ENCODE data around the gene RBM18. TPM values are rescaled to one million over a fixed set of nuclear protein-coding genes. Genes with fewer than 3 reads are reported as not detected.

The RBM18 gene
- total and polyA plus RNA-seq, 3 donors from 2014 or later: 10.0 to 22.1 (median 11.8) TPM

DNA sequence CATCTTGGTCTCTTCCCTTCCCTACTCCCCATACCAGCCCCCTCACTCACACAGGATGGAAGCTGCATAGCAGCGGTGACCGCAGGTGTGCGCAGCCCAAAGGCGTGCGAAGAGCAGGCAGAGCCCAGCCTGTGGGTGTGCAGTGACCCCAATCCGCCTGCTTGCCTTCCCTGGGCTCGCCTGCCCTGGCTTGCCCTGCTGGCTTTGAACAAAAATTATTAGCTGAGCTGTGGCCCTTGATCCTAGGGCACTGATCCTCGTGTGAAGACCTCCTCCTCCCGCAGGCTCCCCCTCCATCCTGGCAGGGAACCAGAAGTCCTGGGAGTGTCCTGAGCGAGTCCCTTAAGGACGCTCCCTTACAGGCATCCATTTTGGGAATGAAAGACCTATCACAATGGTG is 73.1 kb downstream of the RBM18 start:
- Histone ChIP-seq H3K4me1 (no peaks in the 10 kb centered on the region), H3K9me3 (no peaks in the 10 kb centered on the region), H3K4me3 (no peak overlapping the region), H3K36me3 (ENCODE audit: low read depth, missing control alignments) (no peaks in the 10 kb centered on the region), H3K27ac (no peak overlapping the region), H3K27me3 (no peaks in the 10 kb centered on the region)
- no peak for DNase-seq
- TF ChIP-seq, protein P1, sequence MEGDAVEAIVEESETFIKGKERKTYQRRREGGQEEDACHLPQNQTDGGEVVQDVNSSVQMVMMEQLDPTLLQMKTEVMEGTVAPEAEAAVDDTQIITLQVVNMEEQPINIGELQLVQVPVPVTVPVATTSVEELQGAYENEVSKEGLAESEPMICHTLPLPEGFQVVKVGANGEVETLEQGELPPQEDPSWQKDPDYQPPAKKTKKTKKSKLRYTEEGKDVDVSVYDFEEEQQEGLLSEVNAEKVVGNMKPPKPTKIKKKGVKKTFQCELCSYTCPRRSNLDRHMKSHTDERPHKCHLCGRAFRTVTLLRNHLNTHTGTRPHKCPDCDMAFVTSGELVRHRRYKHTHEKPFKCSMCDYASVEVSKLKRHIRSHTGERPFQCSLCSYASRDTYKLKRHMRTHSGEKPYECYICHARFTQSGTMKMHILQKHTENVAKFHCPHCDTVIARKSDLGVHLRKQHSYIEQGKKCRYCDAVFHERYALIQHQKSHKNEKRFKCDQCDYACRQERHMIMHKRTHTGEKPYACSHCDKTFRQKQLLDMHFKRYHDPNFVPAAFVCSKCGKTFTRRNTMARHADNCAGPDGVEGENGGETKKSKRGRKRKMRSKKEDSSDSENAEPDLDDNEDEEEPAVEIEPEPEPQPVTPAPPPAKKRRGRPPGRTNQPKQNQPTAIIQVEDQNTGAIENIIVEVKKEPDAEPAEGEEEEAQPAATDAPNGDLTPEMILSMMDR (IDR thresholded peaks at IDR 0.05): no peak
- no peak for TF ChIP-seq POLR2A (IDR thresholded peaks at IDR 0.05)
- intact Hi-C loops (cut with DNase I; ENCODE audit: low total_unique reads): no loop called here
- 73 to 74% methylated on average over 11 of the region's 11 CpGs for WGBS, 2 donors

DNA sequence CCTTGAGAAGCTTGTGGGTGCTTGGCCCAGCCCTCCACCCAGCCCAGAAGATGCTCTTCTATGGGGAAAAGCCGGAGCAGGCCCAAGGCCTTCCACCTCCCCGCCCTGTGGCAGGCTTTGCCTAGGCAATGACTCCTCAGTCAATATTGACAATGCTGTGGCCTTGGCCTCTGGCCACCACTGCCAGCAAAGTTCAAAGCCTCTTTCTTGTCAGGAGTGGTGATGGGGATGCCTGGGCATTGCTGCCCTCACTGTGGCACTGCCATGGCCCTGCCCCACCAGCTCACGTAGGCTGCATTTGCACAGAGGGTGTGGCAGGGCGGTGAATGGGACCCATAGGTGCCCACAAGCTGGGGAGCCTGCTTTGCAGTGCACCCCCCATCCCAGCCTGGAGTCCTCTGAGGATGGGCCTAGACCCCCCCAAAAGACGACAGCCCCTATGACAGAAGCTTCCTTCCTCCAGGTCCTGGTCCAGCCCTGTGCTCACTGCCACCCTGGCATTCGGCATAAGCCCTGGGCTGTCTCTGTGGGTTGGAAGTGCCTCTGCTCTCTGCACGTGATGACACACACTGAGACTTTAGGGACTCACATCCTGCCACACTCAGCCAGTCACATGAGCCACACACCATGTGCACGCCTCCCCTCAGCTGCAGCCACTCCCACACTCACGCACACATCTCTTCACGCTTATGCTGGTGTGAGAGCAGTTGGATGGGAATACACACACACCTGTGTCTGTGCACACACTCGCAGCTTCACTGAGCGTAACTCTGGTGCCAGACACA is 73.9 kb downstream of the RBM18 start:
- H3K36me3 ChIP-seq (ENCODE audit: low read depth, missing control alignments): no peaks in the 10 kb centered on the region
- no peaks in the 10 kb centered on the region for H3K9me3 ChIP-seq
- 80 to 81% methylated on average over 9 to 12 of the region's 12 CpGs for WGBS, 2 donors
- DNase-seq: no peak
- H3K4me1 ChIP-seq: no peaks in the 10 kb centered on the region
- H3K27ac ChIP-seq: no peak overlapping the region
- no peak overlapping the region for H3K4me3 ChIP-seq
- H3K27me3 ChIP-seq: no peaks in the 10 kb centered on the region
- intact Hi-C loops (cut with DNase I; ENCODE audit: low total_unique reads): no loop called here
- TF ChIP-seq, protein P1 (IDR thresholded peaks at IDR 0.05): no peak
- TF ChIP-seq POLR2A (IDR thresholded peaks at IDR 0.05): no peak

DNA sequence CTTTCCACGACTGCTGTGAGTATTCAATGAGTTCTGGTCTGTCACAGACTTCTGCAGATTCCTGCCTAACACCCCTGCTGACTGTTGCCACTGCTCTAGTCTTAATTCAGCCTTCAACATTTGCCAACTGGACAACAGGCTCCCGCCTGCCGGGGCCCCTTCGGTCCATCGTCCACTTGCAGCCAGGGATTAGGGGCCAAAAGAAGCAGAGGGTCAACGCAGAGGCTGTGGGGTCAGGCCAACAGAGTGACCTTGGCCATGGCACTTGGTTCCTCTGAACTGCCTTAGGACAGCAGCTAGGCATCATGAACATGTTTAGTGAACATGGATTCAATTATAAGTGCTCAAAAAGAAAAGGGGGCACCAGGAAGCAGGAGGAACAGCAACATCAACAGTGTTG is 76.3 kb downstream of the RBM18 start:
- no peak for DNase-seq
- Histone ChIP-seq H3K27ac (no peak overlapping the region), H3K36me3 (ENCODE audit: low read depth, missing control alignments) (no peaks in the 10 kb centered on the region), H3K4me1 (no peaks in the 10 kb centered on the region), H3K4me3 (no peak overlapping the region), H3K27me3 (no peaks in the 10 kb centered on the region), H3K9me3 (no peaks in the 10 kb centered on the region)
- intact Hi-C loops (cut with DNase I; ENCODE audit: low total_unique reads): no loop called here
- whole genome bisulfite sequencing, 2 donors: 87 to 93% methylated on average over 6 of the region's 6 CpGs
- TF ChIP-seq, protein P1 (IDR thresholded peaks at IDR 0.05): no peak
- TF ChIP-seq POLR2A (IDR thresholded peaks at IDR 0.05): no peak

Other genes with a start within 250 kb of the RBM18 start
- 10 to 100 TPM; 17.8 to 19.8 TPM for gene TTLL11, start 171.5 kb downstream of the RBM18 start, total RNA-seq
- gene TTLL11, start 171.5 kb downstream of the RBM18 start, polyA plus RNA-seq (ENCODE audit: insufficient read depth, low read depth, low replicate concordance): 36.5 TPM
- 10 to 100 TPM; 59.4 to 62.1 TPM for gene NDUFA8, start 105.1 kb downstream of the RBM18 start, total RNA-seq
- gene NDUFA8, start 105.1 kb downstream of the RBM18 start, polyA plus RNA-seq (ENCODE audit: insufficient read depth, low read depth, low replicate concordance): 219 TPM
- 10 to 100 TPM; 19.2 to 34.7 TPM for gene MORN5, start 104.9 kb downstream of the RBM18 start, total RNA-seq
- gene MORN5, start 104.9 kb downstream of the RBM18 start, polyA plus RNA-seq (ENCODE audit: insufficient read depth, low read depth, low replicate concordance): 183 TPM
- 10 to 100 TPM in 1 of 2 donors, 1 to 10 TPM in 1; 8.8 to 11.5 TPM for gene LHX6, start 35.9 kb downstream of the RBM18 start, total RNA-seq
- gene LHX6, start 35.9 kb downstream of the RBM18 start, polyA plus RNA-seq (ENCODE audit: insufficient read depth, low read depth, low replicate concordance): 8.8 TPM
- 10 to 100 TPM; 45.5 to 54.1 TPM for gene MRRF, start within 50 bp of the RBM18 start, total RNA-seq
- 63.4 TPM for gene MRRF, start within 50 bp of the RBM18 start, polyA plus RNA-seq (ENCODE audit: insufficient read depth, low read depth, low replicate concordance)
- 1 to 10 TPM in 1 of 2 donors, under 1 TPM in 1; 0.93 to 1.1 TPM for gene PTGS1, start 106.2 kb upstream of the RBM18 start, total RNA-seq
- gene PTGS1, start 106.2 kb upstream of the RBM18 start, polyA plus RNA-seq (ENCODE audit: insufficient read depth, low read depth, low replicate concordance): 10.1 TPM
- gene OR1J1, start 213.1 kb upstream of the RBM18 start, total RNA-seq: not detected
- not detected for gene OR1J1, start 213.1 kb upstream of the RBM18 start, polyA plus RNA-seq (ENCODE audit: insufficient read depth, low read depth, low replicate concordance)
- 1 to 10 TPM in 1 of 2 donors, under 1 TPM in 1; 0.62 to 1.6 TPM for gene OR1J2, start 246.0 kb upstream of the RBM18 start, total RNA-seq
- not detected for gene OR1J2, start 246.0 kb upstream of the RBM18 start, polyA plus RNA-seq (ENCODE audit: insufficient read depth, low read depth, low replicate concordance)

All from testis (tissue), 3 donors.